K562 (cell line): ENCODE data around the gene DLAT. TPM values are rescaled to one million over a fixed set of nuclear protein-coding genes. Genes with fewer than 3 reads are reported as not detected.

ENCODE experiments used
- ARID2 ChIP-seq: fragments of 450-650 bp; IDR thresholded peaks from 2 replicates; pipeline ENCODE4 v1.6.1; 2017; ENCODE audit warnings: antibody characterized with exemption, mild to moderate bottlenecking
- CBX8 ChIP-seq: fragments of 200-600 bp; sonication (generic); IDR thresholded peaks from 2 replicates; pipeline ENCODE4 v1.6.1; 2012; ENCODE audit warnings: borderline replicate concordance, mixed run types, low read depth, mild to moderate bottlenecking, moderate library complexity, mixed read lengths, low read length, control low read depth, inconsistent platforms; ENCODE audit not compliant: poor library complexity, severe bottlenecking; ENCODE audit errors: extremely low read depth
- HNRNPUL1 ChIP-seq: fragments of 200-400 bp; formaldehyde crosslinking; IDR thresholded peaks from 2 replicates; pipeline ENCODE4 v1.6.1; 2017; ENCODE audit warnings: low read length
- JUNB ChIP-seq: fragments of 450-650 bp; formaldehyde crosslinking; conservative IDR thresholded peaks from 2 replicates; pipeline ENCODE4 v1.4.0; 2020; ENCODE audit warnings: mild to moderate bottlenecking
- MXD1 ChIP-seq: fragments of 250-450 bp; sonication (Bioruptor Pico); IDR thresholded peaks from 2 replicates; pipeline ENCODE4 v1.8.0; 2021; ENCODE audit warnings: borderline replicate concordance, mild to moderate bottlenecking, moderate library complexity; ENCODE audit not compliant: poor library complexity, severe bottlenecking
- MYNN ChIP-seq, 2 experiments: sonication (generic); formaldehyde crosslinking in 1 of 2; IDR thresholded peaks; 2 replicates each; pipeline versions ENCODE4 v1.5.0 to v1.6.1; 2016 to 2020; ENCODE audit warnings: antibody characterized with exemption in 1 of 2, missing genetic modification reagents in 1 of 2
- NR3C1 ChIP-seq: sonication (generic); formaldehyde crosslinking; IDR thresholded peaks from 2 replicates; pipeline ENCODE4 v1.8.1; 2022; ENCODE audit warnings: missing genetic modification reagents
- POLR2AphosphoS2 ChIP-seq: IDR thresholded peaks from 2 replicates; pipeline ENCODE4 v1.6.1; 2012; ENCODE audit warnings: low read length, improper control_type of control experiment
- POLR3A ChIP-seq: IDR thresholded peaks from 2 replicates; pipeline ENCODE4 v1.6.1; 2011; ENCODE audit warnings: borderline replicate concordance, mild to moderate bottlenecking, moderate library complexity; ENCODE audit not compliant: insufficient read length, insufficient read depth; ENCODE audit errors: extremely low read depth
- SIN3B ChIP-seq: fragments of 450-650 bp; IDR thresholded peaks from 2 replicates; pipeline ENCODE4 v1.6.1; 2017; ENCODE audit warnings: low read depth, mild to moderate bottlenecking, moderate library complexity
- SNRNP70 ChIP-seq: fragments of 200-400 bp; formaldehyde crosslinking; optimal IDR thresholded peaks from 2 replicates; pipeline ENCODE3; 2017; ENCODE audit warnings: low read depth, low read length
- THRB ChIP-seq: fragments of 450-650 bp; formaldehyde crosslinking; conservative IDR thresholded peaks from 2 replicates; pipeline ENCODE4 v1.4.0; 2022; ENCODE audit warnings: mild to moderate bottlenecking, missing genetic modification characterization
- ZBTB5 ChIP-seq: fragments of 450-650 bp; IDR thresholded peaks from 2 replicates; pipeline ENCODE4 v1.6.1; 2017; ENCODE audit warnings: antibody characterized with exemption
- ZC3H4 ChIP-seq: sonication (generic); formaldehyde crosslinking; IDR thresholded peaks from 2 replicates; pipeline ENCODE4 v1.9.0; 2021; ENCODE audit warnings: missing genetic modification reagents, borderline replicate concordance
- ZNF146 ChIP-seq: IDR thresholded peaks from one replicate; pipeline ENCODE4 v1.6.1; 2018; ENCODE audit warnings: missing compliant biosample characterization; ENCODE audit not compliant: unreplicated experiment
- ZNF23 ChIP-seq: fragments of 250-450 bp; sonication (Bioruptor Pico); IDR thresholded peaks from 2 replicates; pipeline ENCODE4 v1.4.0; 2020; ENCODE audit warnings: mild to moderate bottlenecking
- ZNF280B ChIP-seq: fragments of 250-450 bp; sonication (Bioruptor Pico); IDR thresholded peaks from 2 replicates; pipeline ENCODE4 v1.5.1; 2021; ENCODE audit warnings: mild to moderate bottlenecking
- ZNF639 ChIP-seq, 2 experiments: fragments of 200-800 bp in 1 of 2; sonication (Bioruptor generic) in 1 of 2; sonication (generic) in 1 of 2; formaldehyde crosslinking in 1 of 2; IDR thresholded peaks in 1 of 2; conservative IDR thresholded peaks in 1 of 2; 2 replicates each; pipeline versions ENCODE4 v1.5.0 to v1.6.1; 2016 to 2020; ENCODE audit warnings: missing compliant biosample characterization in 1 of 2, missing genetic modification characterization in 1 of 2, missing genetic modification reagents in 1 of 2
- ZNF77 ChIP-seq: fragments of 250-450 bp; sonication (Bioruptor Pico); IDR thresholded peaks from 2 replicates; pipeline ENCODE4 v1.5.0; 2020
- ZSCAN29 ChIP-seq: fragments of 450-650 bp; IDR thresholded peaks from 2 replicates; pipeline ENCODE4 v1.6.1; 2017
- polyA plus RNA-seq, 8 experiments: library from polyadenylated mRNA; depleted of rRNA in 4 of 8; stranded (reverse) in 5 of 8; unstranded in 3 of 8; fragments of >200 nt; fragmentation: Nextera tagmentation in 2 of 8; fragmentation: Illumina TruSeq in 1 of 8; extraction: Ambion mirVana in 2 of 8; extraction: Trizol in 1 of 8; gene quantifications; 2 replicates each; pipeline versions ENCODE4 v1.2.1 to v1.2.3, GENCODE V29; 2011 to 2014; ENCODE audit warnings: inconsistent platforms in 1 of 8, missing spikeins in 1 of 8
- total RNA-seq, 7 experiments: library from RNA; depleted of rRNA in 6 of 7; stranded (reverse); fragments of >200 nt in 6 of 7; fragmentation: Illumina TruSeq in 2 of 7; extraction: Trizol in 2 of 7; gene quantifications; 2 replicates each; pipeline versions ENCODE4 v1.2.1 to v1.2.3, GENCODE V29; 2011 to 2021; ENCODE audit warnings: low replicate concordance in 1 of 7

Gene DLAT
- total and polyA plus RNA-seq, 9 of the 15 experiments (the other 6 are each of a cell fraction or from before 2014, with no cell fraction given): 41.7 to 152 (median 105) TPM

- TF ChIP-seq POLR3A: no peak
- no peak for TF ChIP-seq SNRNP70
- TF ChIP-seq POLR2AphosphoS2: peak; percentile 53; the same call in 1 of the 2 replicates
- no peak for TF ChIP-seq ZNF280B (CRISPR knock-in tag)
- no peak for TF ChIP-seq CBX8
- TF ChIP-seq MYNN (IDR thresholded peaks at IDR 0.05): peak; percentile 15; the same call in 1 of the 2 replicates
- no peak for TF ChIP-seq MYNN (CRISPR knock-in tag; IDR thresholded peaks at IDR 0.05)
- no peak; the same call in 1 of the 2 replicates for TF ChIP-seq ZC3H4
- TF ChIP-seq ARID2: no peak
- TF ChIP-seq ZNF639 (CRISPR knock-in tag; conservative IDR thresholded peaks at IDR 0.05 in 1 of 2, IDR thresholded peaks at IDR 0.05 in 1 of 2): peak in 1 of 2 experiments; percentile 51; a peak in 1 of 4 replicates
- TF ChIP-seq ZNF146 (CRISPR knock-in tag): no peak
- TF ChIP-seq NR3C1 (CRISPR knock-in tag): no peak
- TF ChIP-seq JUNB (CRISPR knock-in tag): no peak
- no peak for TF ChIP-seq ZNF23 (CRISPR knock-in tag)
- TF ChIP-seq THRB (CRISPR knock-in tag): peak; percentile 88
- no peak for TF ChIP-seq ZBTB5
- no peak for TF ChIP-seq HNRNPUL1
- TF ChIP-seq ZSCAN29: no peak
- no peak for TF ChIP-seq MXD1 (CRISPR knock-in tag)
- TF ChIP-seq SIN3B: peak; percentile 40; the same call in 1 of the 2 replicates
- no peak for TF ChIP-seq ZNF77 (CRISPR knock-in tag)
These were observed at the start of gene DLAT (continued) for GRCh38 chr11:112024773-112025678.
